Measurements from ENCODE around the gene KHSRP.

DNA sequence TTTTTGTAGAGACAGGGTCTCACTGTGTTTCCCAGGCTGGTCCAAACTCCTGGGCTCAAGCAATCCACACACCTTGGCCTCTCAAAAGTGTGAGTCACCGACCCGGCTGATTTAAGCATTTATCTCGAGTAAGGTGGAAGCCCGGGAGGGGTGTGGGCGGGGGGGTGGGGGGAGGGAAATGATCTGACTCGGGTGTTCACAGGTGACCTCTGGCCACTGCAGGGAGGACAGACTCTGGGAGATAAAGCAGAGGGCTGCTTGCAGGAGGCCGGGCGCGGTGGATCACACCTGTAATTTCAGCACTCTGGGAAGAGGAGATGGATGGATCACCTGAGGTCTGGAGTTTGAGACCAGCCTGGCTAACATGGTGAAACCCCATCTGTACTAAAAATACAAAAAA lies 49.0 kb upstream of the KHSRP start:
- TF ChIP-seq, protein P1, sequence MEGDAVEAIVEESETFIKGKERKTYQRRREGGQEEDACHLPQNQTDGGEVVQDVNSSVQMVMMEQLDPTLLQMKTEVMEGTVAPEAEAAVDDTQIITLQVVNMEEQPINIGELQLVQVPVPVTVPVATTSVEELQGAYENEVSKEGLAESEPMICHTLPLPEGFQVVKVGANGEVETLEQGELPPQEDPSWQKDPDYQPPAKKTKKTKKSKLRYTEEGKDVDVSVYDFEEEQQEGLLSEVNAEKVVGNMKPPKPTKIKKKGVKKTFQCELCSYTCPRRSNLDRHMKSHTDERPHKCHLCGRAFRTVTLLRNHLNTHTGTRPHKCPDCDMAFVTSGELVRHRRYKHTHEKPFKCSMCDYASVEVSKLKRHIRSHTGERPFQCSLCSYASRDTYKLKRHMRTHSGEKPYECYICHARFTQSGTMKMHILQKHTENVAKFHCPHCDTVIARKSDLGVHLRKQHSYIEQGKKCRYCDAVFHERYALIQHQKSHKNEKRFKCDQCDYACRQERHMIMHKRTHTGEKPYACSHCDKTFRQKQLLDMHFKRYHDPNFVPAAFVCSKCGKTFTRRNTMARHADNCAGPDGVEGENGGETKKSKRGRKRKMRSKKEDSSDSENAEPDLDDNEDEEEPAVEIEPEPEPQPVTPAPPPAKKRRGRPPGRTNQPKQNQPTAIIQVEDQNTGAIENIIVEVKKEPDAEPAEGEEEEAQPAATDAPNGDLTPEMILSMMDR (IDR thresholded peaks at IDR 0.05), result no peak
- no peak for TF ChIP-seq POLR2A (IDR thresholded peaks at IDR 0.05)
